ENCODE results near the gene DAD1. TPM values are rescaled to one million over a fixed set of nuclear protein-coding genes. Genes with fewer than 3 reads are reported as not detected.

DAD1 gene
- total and polyA plus RNA-seq, 12 donors = 82.4 to 420 (median 136) TPM

DNA sequence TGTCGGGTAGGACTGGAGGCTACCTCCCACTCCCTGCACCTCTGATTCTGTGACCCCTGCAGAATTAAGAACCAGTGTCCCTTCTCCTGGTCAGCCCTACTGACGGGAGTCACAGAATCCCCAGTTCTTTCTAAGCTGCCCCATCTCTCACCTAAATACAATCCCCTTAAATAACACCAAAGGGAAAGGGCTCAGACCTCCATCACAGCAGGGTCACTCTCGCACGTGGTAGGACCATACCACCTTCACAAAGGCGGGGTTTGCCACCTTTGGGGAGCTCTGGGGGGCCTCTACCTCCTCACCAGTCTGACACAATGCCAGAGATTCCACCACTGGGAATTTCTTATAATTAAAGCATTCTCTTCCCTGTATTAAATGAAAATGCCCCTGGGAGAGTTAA, 35.6 kb downstream of the DAD1 start:
- Histone ChIP-seq H3K4me3 (no peak overlapping the region), H3K36me3 (peaks cover 0 to 4% (median 0%) of the 10 kb centered on the region in 9 donors), H3K9me3 (no peaks in the 10 kb centered on the region), H3K27me3 (no peaks in the 10 kb centered on the region), H3K4me1 (peaks cover 8 to 72% (median 32%) of the 10 kb centered on the region in 9 donors), H3K27ac (peak overlapping the region in 1 of 10 donors; percentile 82)
- no peak for ATAC-seq
- 90% methylated on average over 5 of the region's 5 CpGs for WGBS, 2 donors
- no peak for DNase-seq
- intact Hi-C loops (cut with DNase I) = loop anchor here in 5 of 10 donors (5.0 to 10.0 kb wide), 4 partner anchors 159 to 501 kb away; partner anchors contain the start of genes CDH24 (in 2 of the 5) and SLC7A7 (in 1 of the 5)
- TF ChIP-seq, protein P1, sequence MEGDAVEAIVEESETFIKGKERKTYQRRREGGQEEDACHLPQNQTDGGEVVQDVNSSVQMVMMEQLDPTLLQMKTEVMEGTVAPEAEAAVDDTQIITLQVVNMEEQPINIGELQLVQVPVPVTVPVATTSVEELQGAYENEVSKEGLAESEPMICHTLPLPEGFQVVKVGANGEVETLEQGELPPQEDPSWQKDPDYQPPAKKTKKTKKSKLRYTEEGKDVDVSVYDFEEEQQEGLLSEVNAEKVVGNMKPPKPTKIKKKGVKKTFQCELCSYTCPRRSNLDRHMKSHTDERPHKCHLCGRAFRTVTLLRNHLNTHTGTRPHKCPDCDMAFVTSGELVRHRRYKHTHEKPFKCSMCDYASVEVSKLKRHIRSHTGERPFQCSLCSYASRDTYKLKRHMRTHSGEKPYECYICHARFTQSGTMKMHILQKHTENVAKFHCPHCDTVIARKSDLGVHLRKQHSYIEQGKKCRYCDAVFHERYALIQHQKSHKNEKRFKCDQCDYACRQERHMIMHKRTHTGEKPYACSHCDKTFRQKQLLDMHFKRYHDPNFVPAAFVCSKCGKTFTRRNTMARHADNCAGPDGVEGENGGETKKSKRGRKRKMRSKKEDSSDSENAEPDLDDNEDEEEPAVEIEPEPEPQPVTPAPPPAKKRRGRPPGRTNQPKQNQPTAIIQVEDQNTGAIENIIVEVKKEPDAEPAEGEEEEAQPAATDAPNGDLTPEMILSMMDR (IDR thresholded peaks at IDR 0.05) = no peak

DNA sequence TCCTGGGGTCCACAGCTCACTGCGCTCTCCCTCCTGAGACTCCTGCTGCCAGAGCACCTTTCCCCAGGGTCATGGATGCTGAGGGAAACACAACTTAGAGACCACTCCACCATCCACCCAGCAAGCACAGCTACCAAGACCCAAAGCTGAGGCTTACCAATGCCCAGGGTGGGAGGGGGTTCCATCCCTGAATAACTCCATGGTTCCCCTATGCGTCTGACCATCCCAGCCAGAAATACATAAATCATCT, 36.3 kb downstream of the DAD1 start:
- 96 to 97% methylated on average over 2 of the region's 2 CpGs for WGBS, 2 donors
- intact Hi-C loops (cut with DNase I) = loop anchor here in 5 of 10 donors (5.0 to 10.0 kb wide), 4 partner anchors 158 to 502 kb away; partner anchors contain the start of genes CDH24 (in 2 of the 5) and SLC7A7 (in 1 of the 5)
- Histone ChIP-seq H3K36me3 (peaks cover 0 to 10% (median 0%) of the 10 kb centered on the region in 9 donors), H3K9me3 (no peaks in the 10 kb centered on the region), H3K27me3 (no peaks in the 10 kb centered on the region), H3K27ac (peak overlapping the region in 1 of 10 donors; percentile 82), H3K4me1 (peaks cover 8 to 71% (median 27%) of the 10 kb centered on the region in 9 donors), H3K4me3 (no peak overlapping the region)
- ATAC-seq = no peak
- TF ChIP-seq, protein P1 (IDR thresholded peaks at IDR 0.05) = no peak
- no peak for DNase-seq

GRCh38 chr14:22552001-22552826, 36.8 kb downstream of the DAD1 start:
- Histone ChIP-seq H3K9me3 (no peaks in the 10 kb centered on the region), H3K4me1 (peaks cover 5 to 71% (median 25%) of the 10 kb centered on the region in 9 donors), H3K4me3 (no peak overlapping the region), H3K36me3 (peaks cover 0 to 13% (median 0%) of the 10 kb centered on the region in 9 donors), H3K27me3 (no peaks in the 10 kb centered on the region), H3K27ac (peak overlapping the region in 1 of 10 donors; percentile 82)
- no peak for DNase-seq
- WGBS, 2 donors = 89 to 91% methylated on average over 13 of the region's 13 CpGs
- no peak for ATAC-seq
- TF ChIP-seq, protein P1 (IDR thresholded peaks at IDR 0.05) = no peak
- intact Hi-C loops (cut with DNase I) = loop anchor here in 5 of 10 donors (5.0 to 10.0 kb wide), 4 partner anchors 157 to 503 kb away; partner anchors contain the start of genes CDH24 (in 2 of the 5) and SLC7A7 (in 1 of the 5)

GRCh38 chr14:22551605-22551997, 37.4 kb downstream of the DAD1 start:
- H3K36me3 ChIP-seq = peaks cover 0 to 13% (median 0%) of the 10 kb centered on the region in 9 donors
- DNase-seq (no peak), ATAC-seq (no peak)
- TF ChIP-seq, protein P1 (IDR thresholded peaks at IDR 0.05) = no peak
- no peak overlapping the region for H3K4me3 ChIP-seq
- WGBS, 2 donors = 67 to 74% methylated on average over 5 of the region's 5 CpGs
- H3K4me1 ChIP-seq = peaks cover 2 to 72% (median 25%) of the 10 kb centered on the region in 9 donors
- no peaks in the 10 kb centered on the region for H3K27me3 ChIP-seq
- no peaks in the 10 kb centered on the region for H3K9me3 ChIP-seq
- H3K27ac ChIP-seq = peak overlapping the region in 1 of 10 donors; percentile 82
- intact Hi-C loops (cut with DNase I) = loop anchor here in 5 of 10 donors (5.0 to 10.0 kb wide), 4 partner anchors 157 to 503 kb away; partner anchors contain the start of genes CDH24 (in 2 of the 5) and SLC7A7 (in 1 of the 5)

All from heart right ventricle (tissue), 16 donors.